ENCODE data around the gene NCKAP1.

Gene NCKAP1

DNA sequence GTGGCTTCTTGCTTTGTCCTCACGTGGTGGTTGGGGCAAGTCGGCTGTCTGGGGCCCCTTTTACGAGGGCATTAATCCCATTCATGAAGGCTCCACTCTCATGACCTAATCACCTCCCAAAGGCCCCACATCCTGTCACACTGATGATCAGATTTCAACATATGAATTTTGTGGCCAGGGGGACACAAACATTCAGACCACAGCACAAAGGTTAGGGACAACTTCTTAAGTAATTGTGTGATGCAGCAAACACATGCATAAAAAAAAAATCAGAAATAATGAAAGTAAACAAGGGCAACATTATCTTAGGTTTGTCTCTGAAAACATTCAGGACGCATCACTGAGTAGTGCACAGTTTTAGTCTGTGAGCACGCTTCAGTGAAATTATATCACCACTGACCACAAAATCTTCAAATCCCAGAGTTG lies 117.6 kb downstream of the NCKAP1 start:
- no peaks in the 10 kb centered on the region for H3K27me3 ChIP-seq
- H3K36me3 ChIP-seq, result no peaks in the 10 kb centered on the region; the same call in 1 of the 2 replicates
- H3K9me3 ChIP-seq, result no peaks in the 10 kb centered on the region
- TF ChIP-seq, protein P1, sequence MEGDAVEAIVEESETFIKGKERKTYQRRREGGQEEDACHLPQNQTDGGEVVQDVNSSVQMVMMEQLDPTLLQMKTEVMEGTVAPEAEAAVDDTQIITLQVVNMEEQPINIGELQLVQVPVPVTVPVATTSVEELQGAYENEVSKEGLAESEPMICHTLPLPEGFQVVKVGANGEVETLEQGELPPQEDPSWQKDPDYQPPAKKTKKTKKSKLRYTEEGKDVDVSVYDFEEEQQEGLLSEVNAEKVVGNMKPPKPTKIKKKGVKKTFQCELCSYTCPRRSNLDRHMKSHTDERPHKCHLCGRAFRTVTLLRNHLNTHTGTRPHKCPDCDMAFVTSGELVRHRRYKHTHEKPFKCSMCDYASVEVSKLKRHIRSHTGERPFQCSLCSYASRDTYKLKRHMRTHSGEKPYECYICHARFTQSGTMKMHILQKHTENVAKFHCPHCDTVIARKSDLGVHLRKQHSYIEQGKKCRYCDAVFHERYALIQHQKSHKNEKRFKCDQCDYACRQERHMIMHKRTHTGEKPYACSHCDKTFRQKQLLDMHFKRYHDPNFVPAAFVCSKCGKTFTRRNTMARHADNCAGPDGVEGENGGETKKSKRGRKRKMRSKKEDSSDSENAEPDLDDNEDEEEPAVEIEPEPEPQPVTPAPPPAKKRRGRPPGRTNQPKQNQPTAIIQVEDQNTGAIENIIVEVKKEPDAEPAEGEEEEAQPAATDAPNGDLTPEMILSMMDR (IDR thresholded peaks at IDR 0.05; ENCODE audit: low read depth, low read length), result no peak
- no peak overlapping the region for H3K4me3 ChIP-seq (ENCODE audit: low read depth, low read length)
- no peak for DNase-seq
- no peaks in the 10 kb centered on the region for H3K4me1 ChIP-seq

DNA sequence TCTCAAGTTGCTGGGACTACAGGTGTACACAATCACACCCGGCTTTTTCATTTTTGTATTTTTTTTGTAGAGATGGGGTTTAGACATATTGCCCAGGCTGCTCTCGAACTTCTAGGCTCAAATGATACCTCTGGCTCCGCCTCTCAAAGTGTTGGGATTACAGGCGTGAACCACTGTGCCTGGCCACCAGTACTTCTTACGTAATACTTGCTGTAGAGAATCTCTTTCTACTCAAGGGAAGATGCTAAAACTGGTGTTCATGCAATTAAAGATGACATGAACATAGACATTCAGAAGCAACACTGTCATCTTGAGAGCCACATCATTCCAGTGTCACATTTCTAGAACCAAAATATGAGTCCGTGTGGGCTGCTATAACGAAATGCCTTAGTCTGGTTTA lies 118.2 kb downstream of the NCKAP1 start:
- no peak for DNase-seq
- TF ChIP-seq, protein P1 (IDR thresholded peaks at IDR 0.05; ENCODE audit: low read depth, low read length), result no peak
- Histone ChIP-seq H3K27me3 (no peaks in the 10 kb centered on the region), H3K9me3 (no peaks in the 10 kb centered on the region), H3K4me1 (no peaks in the 10 kb centered on the region), H3K4me3 (ENCODE audit: low read depth, low read length) (no peak overlapping the region), H3K36me3 (no peaks in the 10 kb centered on the region; the same call in none of the 2 replicates)

DNA sequence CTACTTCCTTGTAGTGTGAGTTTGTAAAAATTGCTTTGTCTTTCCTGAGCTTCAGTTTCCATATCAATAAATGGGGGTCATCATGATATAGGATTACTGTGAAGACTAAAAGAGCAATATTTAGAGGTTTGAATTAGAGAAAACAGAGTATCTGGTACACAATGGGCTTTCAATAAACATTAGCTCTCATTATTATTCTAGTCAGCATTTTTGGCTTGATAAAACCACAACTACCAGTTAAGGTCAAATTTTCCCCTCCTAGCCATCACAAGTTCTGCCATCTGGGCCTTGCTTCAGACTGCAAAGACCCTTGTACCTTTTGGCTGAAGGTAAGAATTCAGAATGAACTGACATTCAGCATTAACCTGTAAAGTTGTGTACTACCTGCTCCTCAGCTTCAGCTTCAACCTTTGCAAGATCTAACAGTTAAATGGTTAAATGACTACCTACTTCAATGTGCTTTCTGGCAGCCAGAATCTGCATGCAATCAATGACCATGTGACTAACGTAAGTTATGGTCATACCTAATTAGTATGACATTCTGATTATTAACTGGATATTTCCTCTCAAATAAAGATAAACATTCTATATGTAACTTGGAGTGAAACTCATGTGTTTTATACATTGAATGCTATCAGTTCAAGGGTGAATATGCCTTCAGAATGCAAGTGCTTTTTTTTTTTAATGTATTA lies 119.2 kb downstream of the NCKAP1 start:
- TF ChIP-seq, protein P1 (IDR thresholded peaks at IDR 0.05; ENCODE audit: low read depth, low read length), result no peak
- no peaks in the 10 kb centered on the region for H3K9me3 ChIP-seq
- H3K36me3 ChIP-seq, result no peaks in the 10 kb centered on the region; the same call in none of the 2 replicates
- no peak for DNase-seq
- no peaks in the 10 kb centered on the region for H3K27me3 ChIP-seq
- H3K4me1 ChIP-seq, result no peaks in the 10 kb centered on the region
- H3K4me3 ChIP-seq (ENCODE audit: low read depth, low read length), result no peak overlapping the region

DNA sequence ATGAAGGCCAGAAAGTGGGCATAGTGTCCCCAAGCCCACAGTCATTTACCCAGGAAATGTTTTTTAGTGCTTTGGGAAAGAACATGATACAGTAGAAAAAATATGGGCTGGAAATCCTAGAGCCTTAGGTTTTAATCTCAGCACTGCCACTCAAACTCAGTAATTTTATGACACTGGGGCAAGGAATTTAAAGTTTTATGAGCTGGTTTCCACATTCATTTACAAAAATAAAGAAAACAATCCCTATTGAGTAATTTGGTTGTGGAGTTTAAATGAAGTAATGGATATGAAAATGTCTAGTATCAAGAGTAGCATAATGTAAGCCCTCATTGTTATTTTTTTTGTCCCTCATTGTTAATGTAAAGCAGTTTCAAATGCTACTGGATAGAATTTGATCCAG lies 120.3 kb downstream of the NCKAP1 start:
- no peak for DNase-seq
- no peaks in the 10 kb centered on the region for H3K4me1 ChIP-seq
- no peaks in the 10 kb centered on the region; the same call in none of the 2 replicates for H3K36me3 ChIP-seq
- TF ChIP-seq, protein P1 (IDR thresholded peaks at IDR 0.05; ENCODE audit: low read depth, low read length), result no peak
- H3K4me3 ChIP-seq (ENCODE audit: low read depth, low read length), result no peak overlapping the region
- no peaks in the 10 kb centered on the region for H3K27me3 ChIP-seq
- no peaks in the 10 kb centered on the region for H3K9me3 ChIP-seq

DNA sequence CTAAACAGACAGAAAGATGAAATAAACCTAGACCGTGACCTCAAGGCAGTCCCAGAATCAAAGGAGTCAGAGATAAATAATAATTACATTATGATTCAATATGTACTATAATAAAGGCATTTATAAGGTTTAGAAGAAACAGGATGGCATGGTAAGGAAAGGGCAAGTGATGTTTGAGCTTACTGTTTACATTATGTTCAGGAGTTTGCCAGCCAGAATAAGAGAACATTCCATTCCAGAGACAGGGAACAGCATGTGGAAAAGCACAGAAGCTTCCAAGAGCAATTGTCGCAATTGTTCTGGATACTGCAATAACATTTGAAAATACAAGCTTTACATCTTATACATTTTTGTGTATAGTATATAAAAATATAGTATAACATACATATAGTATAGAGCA lies 121.8 kb downstream of the NCKAP1 start:
- TF ChIP-seq, protein P1 (IDR thresholded peaks at IDR 0.05; ENCODE audit: low read depth, low read length), result no peak
- no peak for DNase-seq
- H3K9me3 ChIP-seq, result no peaks in the 10 kb centered on the region
- no peaks in the 10 kb centered on the region for H3K27me3 ChIP-seq
- H3K4me3 ChIP-seq (ENCODE audit: low read depth, low read length), result no peak overlapping the region
- no peaks in the 10 kb centered on the region; the same call in 1 of the 2 replicates for H3K36me3 ChIP-seq
- H3K4me1 ChIP-seq, result no peaks in the 10 kb centered on the region

Data from BE2C (cell line).